HepG2 (cell line): ENCODE results near the gene SH3BGRL2. TPM values are rescaled to one million over a fixed set of nuclear protein-coding genes. Genes with fewer than 3 reads are reported as not detected.

Experiments used
- ATAC-seq: fragments of 200-7000 bp; cut with Tn5 transposase; 3 replicates; pipeline ENCODE4 v1.9.1; 2020; ENCODE audit warnings: mild to moderate bottlenecking, moderate library complexity
- BruUV-seq: library from RNA; stranded (reverse); fragments of 400-500 nt; replicated peaks from 2 replicates; lab custom pipeline; 2021; lab: Mats Ljungman, UMichigan
- CTCF ChIA-PET: fragments of 300-600 bp; formaldehyde crosslinking; extraction: SDS; loops from one replicate; lab custom pipeline; 2021; ENCODE audit warnings: low total read pairs, inconsistent platforms, low intra/inter-chr PET ratio; lab: Yijun Ruan, JAX
- POLR2A ChIA-PET: fragments of 350-600 bp; sonication (Branson Sonifier 250); formaldehyde crosslinking; loops from one replicate; lab custom pipeline; 2020; ENCODE audit warnings: antibody characterized with exemption, inconsistent platforms; lab: Yijun Ruan, JAX
- DNase-seq: peaks from one replicate; pipeline ENCODE4 v3.0.0-alpha.2; 2015; ENCODE audit warnings: low spot score
- FAIRE-seq: peaks from 3 replicates; lab custom pipeline; 2011; peaks lifted over from hg19 to GRCh38; lab: Jason Lieb, UNC
- H2AFZ ChIP-seq: one replicate; pipeline ENCODE4 v1.6.1; 2011; ENCODE audit warnings: low read length, inconsistent platforms
- H3K27ac ChIP-seq: fragments of 300-600 bp; 3 replicates; pipeline ENCODE4 v1.8.0; 2011; ENCODE audit warnings: mixed run types, mild to moderate bottlenecking, mixed read lengths, low read length, inconsistent platforms; ENCODE audit not compliant: insufficient read depth; ENCODE audit errors: extremely low read length
- H3K27me3 ChIP-seq, 2 experiments: fragments of 200-600 bp in 1 of 2; 2 replicates in 1 of 2; 3 replicates in 1 of 2; pipeline versions ENCODE4 v1.6.0 to v1.8.0; 2011; ENCODE audit warnings: low read length in 2 of 2, mild to moderate bottlenecking in 2 of 2, moderate library complexity in 2 of 2, inconsistent platforms in 1 of 2; ENCODE audit not compliant: insufficient read depth in 2 of 2, control insufficient read depth in 1 of 2
- H3K36me3 ChIP-seq, 2 experiments: fragments of 200-600 bp in 1 of 2; replicated peaks in 1 of 2; 2 replicates in 1 of 2; 3 replicates in 1 of 2; pipeline versions ENCODE4 v1.5.1 to v1.8.0; 2011; ENCODE audit warnings: low read length in 2 of 2, inconsistent platforms in 1 of 2; ENCODE audit not compliant: insufficient read depth in 2 of 2, control insufficient read depth in 1 of 2
- H3K4me1 ChIP-seq: 2 replicates; pipeline ENCODE4 v1.5.1; 2012; ENCODE audit warnings: low read length, inconsistent platforms; ENCODE audit not compliant: insufficient read depth
- H3K4me2 ChIP-seq: 2 replicates; pipeline ENCODE4 v1.6.0; 2011; ENCODE audit warnings: low read depth, low read length, inconsistent platforms
- H3K4me3 ChIP-seq, 3 experiments: fragments of 200-600 bp in 1 of 3; sonication (generic), shearing (Covaris generic) in 1 of 3; replicated peaks in 1 of 3; 2 replicates each; pipeline ENCODE4 v1.5.1; 2011 to 2016; ENCODE audit warnings: low read length in 3 of 3, inconsistent platforms in 2 of 3, low read depth in 2 of 3, mild to moderate bottlenecking in 2 of 3, control low read depth in 1 of 3, mixed read lengths in 1 of 3; ENCODE audit not compliant: insufficient read depth in 1 of 3
- H3K79me2 ChIP-seq: one replicate; pipeline ENCODE4 v1.6.1; 2011; ENCODE audit warnings: low read length, inconsistent platforms; ENCODE audit not compliant: insufficient read depth
- H3K9ac ChIP-seq: 2 replicates; pipeline ENCODE4 v1.6.0; 2011; ENCODE audit warnings: mild to moderate bottlenecking, low read depth, low read length, inconsistent platforms; ENCODE audit not compliant: insufficient read depth
- H3K9me3 ChIP-seq: 2 replicates; pipeline ENCODE4 v1.5.1; 2012; ENCODE audit warnings: mild to moderate bottlenecking, low read length
- H4K20me1 ChIP-seq: 2 replicates; pipeline ENCODE4 v1.6.0; 2011; ENCODE audit warnings: inconsistent platforms, mild to moderate bottlenecking, low read length, moderate library complexity; ENCODE audit not compliant: insufficient read depth
- ARNTL ChIP-seq: sonication (generic); formaldehyde crosslinking; IDR thresholded peaks from 2 replicates; pipeline ENCODE4 v1.4.0; 2020; ENCODE audit warnings: mild to moderate bottlenecking, missing genetic modification reagents
- EHMT2 ChIP-seq: fragments of 200-600 bp; sonication (generic); IDR thresholded peaks from 2 replicates; pipeline ENCODE4 v1.7.0; 2017; ENCODE audit warnings: antibody characterized with exemption, low read depth, low read length, borderline replicate concordance
- EP300 ChIP-seq, 3 experiments: sonication (generic) in 1 of 3; formaldehyde crosslinking in 1 of 3; IDR thresholded peaks; 2 replicates each; pipeline versions ENCODE4 v1.5.1 to v1.6.1; 2011 to 2020; ENCODE audit warnings: low read depth in 2 of 3, low read length in 2 of 3, borderline replicate concordance in 1 of 3, improper control_type of control experiment in 1 of 3, mild to moderate bottlenecking in 1 of 3, missing genetic modification reagents in 1 of 3, moderate library complexity in 1 of 3
- IRX3 ChIP-seq: sonication (generic); formaldehyde crosslinking; IDR thresholded peaks from 2 replicates; pipeline ENCODE4 v1.8.1; 2023; ENCODE audit warnings: mild to moderate bottlenecking, low read depth, missing genetic modification reagents, borderline replicate concordance
- MAZ ChIP-seq, 2 experiments: sonication (generic) in 1 of 2; formaldehyde crosslinking in 1 of 2; IDR thresholded peaks; 2 replicates each; pipeline versions ENCODE4 v1.5.0 to v1.6.1; 2012 to 2020; ENCODE audit warnings: low read depth in 2 of 2, mild to moderate bottlenecking in 2 of 2, borderline replicate concordance in 1 of 2, improper control_type of control experiment in 1 of 2, low read length in 1 of 2, missing genetic modification reagents in 1 of 2, moderate library complexity in 1 of 2
- MXD4 ChIP-seq: IDR thresholded peaks from 2 replicates; pipeline ENCODE4 v1.6.1; 2016; ENCODE audit warnings: mild to moderate bottlenecking, missing biosample characterization, missing genetic modification reagents
- RBAK ChIP-seq: sonication (generic); formaldehyde crosslinking; IDR thresholded peaks from 2 replicates; pipeline ENCODE4 v1.5.1; 2020; ENCODE audit warnings: mild to moderate bottlenecking, missing genetic modification reagents
- THAP11 ChIP-seq: IDR thresholded peaks from 2 replicates; pipeline ENCODE4 v1.6.1; 2016; ENCODE audit warnings: missing biosample characterization, missing genetic modification reagents
- USF2 ChIP-seq, 2 experiments: sonication (generic) in 1 of 2; formaldehyde crosslinking in 1 of 2; IDR thresholded peaks; 2 replicates each; pipeline versions ENCODE4 v1.5.1 to v1.6.1; 2011 to 2020; ENCODE audit warnings: borderline replicate concordance in 1 of 2, low read depth in 1 of 2, low read length in 1 of 2, mild to moderate bottlenecking in 1 of 2, missing genetic modification reagents in 1 of 2, moderate library complexity in 1 of 2
- WGBS: methylation state at CpG from one replicate; pipeline ENCODE4 v1.1.6; 2017; ENCODE audit warnings: low lambda C conversion rate; 5-methylcytosine and 5-hydroxymethylcytosine counted together
- in situ Hi-C: cut with HindIII; loops from 2 replicates; pipeline ENCODE4 v1.10.0; 2017; ENCODE audit warnings: low pct_unique_long_range_greater_than_20kb; ENCODE audit not compliant: extremely low pct_ligation_motif_present
- intact Hi-C: fragments of 100-400 bp; cut with micrococcal nuclease; formaldehyde crosslinking; loops from one replicate; pipeline ENCODE4 v1.10.0; 2022; ENCODE audit not compliant: unreplicated experiment
- polyA plus RNA-seq, 8 experiments: library from polyadenylated mRNA; depleted of rRNA in 3 of 8; stranded (reverse) in 7 of 8; unstranded in 1 of 8; fragments of >200 nt; fragmentation: Illumina TruSeq in 4 of 8; extraction: Trizol in 4 of 8; gene quantifications; 2 replicates each; pipeline versions ENCODE4 v1.2.1 to v1.2.3, GENCODE V29; 2011 to 2016; ENCODE audit warnings: low read depth in 4 of 8, missing spikeins in 1 of 8, mixed read lengths in 1 of 8; ENCODE audit not compliant: insufficient read depth in 1 of 8
- total RNA-seq, 5 experiments: library from RNA; depleted of rRNA; stranded (reverse); fragments of >200 nt; fragmentation: Illumina TruSeq; extraction: Trizol; gene quantifications; 2 replicates each; pipeline ENCODE4 v1.2.3, GENCODE V29; 2016; ENCODE audit warnings: low read depth in 1 of 5

Gene SH3BGRL2
- total and polyA plus RNA-seq, 2 of the 13 experiments (the other 11 are each of a cell fraction or from before 2014, with no cell fraction given) = 10.9 to 28.8 TPM

GRCh38 chr6:79604583-79605037, 26.5 kb upstream of the SH3BGRL2 start (continued):
- TF ChIP-seq MXD4 = no peak
- peak; percentile 50; the same call in 1 of the 2 replicates for TF ChIP-seq ARNTL (CRISPR knock-in tag)
- TF ChIP-seq EP300 (IDR thresholded peaks at IDR 0.05; ENCODE audit: low read depth in 2 of 2, low read length in 2 of 2) = peak; percentile 21 to 73; a peak in 2 of 4 replicates
- TF ChIP-seq EP300 (CRISPR knock-in tag; IDR thresholded peaks at IDR 0.05; ENCODE audit: borderline replicate concordance) = peak; percentile 61; the same call in 1 of the 2 replicates
- no peak for TF ChIP-seq RBAK (CRISPR knock-in tag)

- ATAC-seq (no peak), DNase-seq (no peak), FAIRE-seq (no peak)
- H3K36me3 ChIP-seq = no peaks in the 10 kb centered on the region
- POLR2A ChIA-PET = interaction anchor here (1.4 to 1.8 kb wide), 3 partner anchors 26 to 27 kb away, joined by 4 to 11 read pairs (median 5); partner anchors contain the start of gene SH3BGRL2
- intact Hi-C loops (loop anchor here (5.0 kb wide), 1 partner anchor 68 kb away; the partner anchor contains the start of gene LCA5), in situ Hi-C loops (loop anchor here (5.0 kb wide), 1 partner anchor 33 kb away; no protein-coding TSS in a partner anchor)
- CTCF ChIA-PET = no interaction called here
- no peak overlapping the region for H3K4me3 ChIP-seq
- H3K79me2 ChIP-seq = no peaks in the 10 kb centered on the region
- H2AFZ ChIP-seq = no peak overlapping the region
- H3K4me2 ChIP-seq = no peak overlapping the region
- no peak for TF ChIP-seq USF2 (IDR thresholded peaks at IDR 0.05; ENCODE audit: low read depth, low read length)
- TF ChIP-seq USF2 (CRISPR knock-in tag; IDR thresholded peaks at IDR 0.05; ENCODE audit: borderline replicate concordance) = peak; percentile 12; the same call in 1 of the 2 replicates
- TF ChIP-seq IRX3 (CRISPR knock-in tag) = no peak
- TF ChIP-seq MAZ (IDR thresholded peaks at IDR 0.05; ENCODE audit: borderline replicate concordance, low read depth, low read length) = no peak
- no peak for TF ChIP-seq MAZ (CRISPR knock-in tag; IDR thresholded peaks at IDR 0.05; ENCODE audit: low read depth)
- 0 out of 2 replicates have a peak, but pooled peaks have one; percentile 7 for TF ChIP-seq EHMT2
- no peak for TF ChIP-seq THAP11 (CRISPR knock-in tag)
- 93% methylated on average over 3 of the region's 3 CpGs for WGBS
- H4K20me1 ChIP-seq = no peaks in the 10 kb centered on the region
- peak overlapping the region; percentile 37 for H3K27ac ChIP-seq
- no peaks in the 10 kb centered on the region for H3K27me3 ChIP-seq
- H3K9me3 ChIP-seq = no peaks in the 10 kb centered on the region
- H3K9ac ChIP-seq = no peak overlapping the region
- peaks cover 84% of the 10 kb centered on the region for H3K4me1 ChIP-seq
- BruUV-seq = TSS peak; percentile 69
These were observed 26.1 kb upstream of the SH3BGRL2 start for GRCh38 chr6:79605061-79605460.
